ENCODE results near the gene MORN4. TPM values are rescaled to one million over a fixed set of nuclear protein-coding genes. Genes with fewer than 3 reads are reported as not detected.
"Not testable (repeated sequence)": the region's sequence is repeated elsewhere in the genome, so short reads cannot be mapped to it uniquely, and the experiment has no call there.

The MORN4 gene
- total RNA-seq, 1 experiment from 2014 or later = 14.5 TPM

DNA sequence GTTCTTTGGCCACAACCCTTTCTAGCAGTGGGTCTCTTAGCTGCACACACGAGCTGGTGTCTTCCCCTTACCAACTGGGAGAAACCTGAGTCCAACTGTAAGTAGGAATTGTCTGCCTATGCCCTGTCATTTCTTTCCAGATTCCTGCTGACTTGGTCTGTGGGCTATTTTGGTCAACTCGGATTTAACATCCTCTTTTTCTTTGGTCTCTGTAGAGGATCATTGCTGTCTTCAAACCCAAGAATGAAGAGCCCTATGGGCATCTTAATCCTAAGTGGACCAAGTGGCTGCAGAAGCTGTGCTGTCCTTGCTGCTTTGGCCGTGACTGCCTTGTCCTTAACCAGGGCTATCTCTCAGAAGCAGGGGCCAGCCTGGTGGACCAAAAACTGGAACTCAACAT is 17.4 kb upstream of the MORN4 start:
- peak overlapping the region; percentile 97 for H3K27ac Mint-ChIP-seq (ENCODE audit: low read depth, unreplicated experiment)
- H3K4me3 Mint-ChIP-seq (ENCODE audit: unreplicated experiment) = no peak overlapping the region
- POLR2A ChIA-PET = interaction anchor here (0.8 to 3.9 kb wide), 6 partner anchors 9 to 86 kb away, joined by 3 to 53 read pairs (median 4); partner anchors contain the start of genes AVPI1, PI4K2A and ZFYVE27

GRCh38 chr10:97649405-97649750 is 16.1 kb upstream of the MORN4 start:
- Mint-ChIP-seq H3K4me1 (ENCODE audit: insufficient read depth, unreplicated experiment) (peaks cover 26% of the 10 kb centered on the region), H3K4me3 (ENCODE audit: unreplicated experiment) (peak overlapping the region; percentile 11)
- POLR2A ChIA-PET = interaction anchor here (0.6 to 4.1 kb wide), 19 partner anchors 8 to 335 kb away, joined by 3 to 53 read pairs (median 5); partner anchors contain the start of genes AVPI1, MARVELD1, MORN4 and PI4K2A

More for the DNA sequence above, 17.4 kb upstream of the MORN4 start:
- no TSS peak for BruUV-seq (replicated peaks)
- intact Hi-C loops (cut with micrococcal nuclease) = no loop called here
- Mint-ChIP-seq H3K27me3 (ENCODE audit: insufficient read depth, unreplicated experiment) (no peaks in the 10 kb centered on the region), H3K36me3 (ENCODE audit: insufficient read depth, unreplicated experiment) (peaks cover 68% of the 10 kb centered on the region), H3K4me1 (ENCODE audit: insufficient read depth, unreplicated experiment) (peaks cover 26% of the 10 kb centered on the region), H3K9me3 (ENCODE audit: unreplicated experiment) (no peaks in the 10 kb centered on the region)
- no peak for TF ChIP-seq CTCF (IDR thresholded peaks at IDR 0.05; ENCODE audit: unreplicated experiment)
- DNase-seq (ENCODE audit: unreplicated experiment) = no peak
- CTCF ChIA-PET = interaction anchor here (0.8 to 1.0 kb wide), 3 partner anchors 9 to 78 kb away, joined by 3 to 5 read pairs (median 3); partner anchors contain the start of gene ANKRD2

DNA sequence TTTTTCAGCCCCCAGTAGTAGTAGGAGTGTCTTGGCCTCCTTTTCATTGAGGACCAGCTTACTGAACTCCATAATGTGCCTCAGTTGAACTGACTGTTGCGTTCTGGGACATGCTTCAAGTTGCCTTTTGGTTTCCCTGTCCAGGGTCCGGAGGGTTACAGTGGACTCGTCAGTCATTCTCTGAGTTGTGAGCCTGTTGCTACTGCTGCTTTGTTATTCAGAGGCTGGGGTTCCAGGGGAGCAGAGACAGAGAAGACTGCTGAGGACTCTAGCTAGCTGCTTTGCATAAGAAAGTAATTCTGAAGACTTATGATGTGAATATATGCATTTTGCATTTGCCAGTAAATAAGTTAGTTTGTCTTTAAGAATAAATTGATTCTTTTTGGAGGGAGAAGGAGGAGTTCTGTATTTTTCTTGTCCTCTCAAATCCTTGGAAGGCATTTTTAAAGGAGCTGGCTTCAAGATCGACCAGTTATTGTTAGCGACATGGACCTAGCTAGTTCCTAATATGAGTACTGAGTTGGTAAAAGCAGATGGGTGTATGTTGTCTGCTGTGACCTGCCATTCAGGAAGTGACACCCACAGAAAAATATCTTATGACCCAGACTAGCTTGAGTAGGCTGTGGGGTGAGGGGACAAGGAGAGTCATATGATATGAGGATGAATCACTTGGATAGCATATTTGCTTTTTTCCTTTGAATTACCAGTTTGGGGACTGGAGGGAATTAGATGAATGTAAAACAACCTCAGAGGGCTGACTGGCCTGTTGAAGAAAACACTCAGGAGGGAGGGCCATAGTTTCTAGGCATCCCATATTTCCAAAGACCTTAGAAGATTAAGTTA is 15.5 kb upstream of the MORN4 start:
- TF ChIP-seq CTCF (IDR thresholded peaks at IDR 0.05; ENCODE audit: unreplicated experiment) = no peak
- H3K9me3 Mint-ChIP-seq (ENCODE audit: unreplicated experiment) = no peaks in the 10 kb centered on the region
- ChIA-PET POLR2A (interaction anchor here (0.6 to 4.1 kb wide), 23 partner anchors 7 to 334 kb away, joined by 3 to 53 read pairs (median 5); partner anchors contain the start of genes AVPI1, MARVELD1, MORN4 and PI4K2A), CTCF (interaction anchor here (0.7 to 1.4 kb wide), 6 partner anchors 38 to 83 kb away, joined by 3 to 6 read pairs (median 4); partner anchors contain the start of genes ANKRD2 and AVPI1)
- intact Hi-C loops (cut with micrococcal nuclease) = no loop called here
- H3K27ac Mint-ChIP-seq (ENCODE audit: low read depth, unreplicated experiment) = peak overlapping the region; percentile 78
- no peaks in the 10 kb centered on the region for H3K27me3 Mint-ChIP-seq (ENCODE audit: insufficient read depth, unreplicated experiment)
- DNase-seq (ENCODE audit: unreplicated experiment) = peak; percentile 78
- H3K4me3 Mint-ChIP-seq (ENCODE audit: unreplicated experiment) = peak overlapping the region; percentile 11
- peaks cover 26% of the 10 kb centered on the region for H3K4me1 Mint-ChIP-seq (ENCODE audit: insufficient read depth, unreplicated experiment)
- peaks cover 72% of the 10 kb centered on the region for H3K36me3 Mint-ChIP-seq (ENCODE audit: insufficient read depth, unreplicated experiment)
- TSS peak; percentile 77 for BruUV-seq (replicated peaks)

More at GRCh38 chr10:97649405-97649750, 16.1 kb upstream of the MORN4 start:
- CTCF ChIA-PET = interaction anchor here (1.0 to 1.3 kb wide), 3 partner anchors 37 to 78 kb away, joined by 4 to 6 read pairs (median 4); partner anchors contain the start of genes ANKRD2 and AVPI1
- H3K9me3 Mint-ChIP-seq (ENCODE audit: unreplicated experiment); intact Hi-C loops (cut with micrococcal nuclease); DNase-seq (ENCODE audit: unreplicated experiment); H3K27me3 Mint-ChIP-seq (ENCODE audit: insufficient read depth, unreplicated experiment); BruUV-seq (replicated peaks): not testable (repeated sequence)
- Mint-ChIP-seq H3K36me3 (ENCODE audit: insufficient read depth, unreplicated experiment) (peaks cover 72% of the 10 kb centered on the region), H3K27ac (ENCODE audit: low read depth, unreplicated experiment) (peak overlapping the region; percentile 78)

- ChIA-PET CTCF (interaction anchor here (0.8 to 1.4 kb wide), 2 partner anchors 35 to 70 kb away, joined by 4 read pairs; no protein-coding TSS in a partner anchor), POLR2A (interaction anchor here (0.7 to 4.1 kb wide), 6 partner anchors 12 to 74 kb away, joined by 3 to 37 read pairs (median 4); partner anchors contain the start of genes AVPI1 and MORN4)
- Mint-ChIP-seq H3K36me3 (ENCODE audit: insufficient read depth, unreplicated experiment) (peaks cover 60% of the 10 kb centered on the region), H3K4me1 (ENCODE audit: insufficient read depth, unreplicated experiment) (peaks cover 28% of the 10 kb centered on the region), H3K27ac (ENCODE audit: low read depth, unreplicated experiment) (peak overlapping the region; percentile 32), H3K9me3 (ENCODE audit: unreplicated experiment) (no peaks in the 10 kb centered on the region), H3K4me3 (ENCODE audit: unreplicated experiment) (no peak overlapping the region), H3K27me3 (ENCODE audit: insufficient read depth, unreplicated experiment) (no peaks in the 10 kb centered on the region)
- intact Hi-C loops (cut with micrococcal nuclease) = no loop called here
- no peak for TF ChIP-seq CTCF (IDR thresholded peaks at IDR 0.05; ENCODE audit: unreplicated experiment)
- peak; percentile 49 for DNase-seq (ENCODE audit: unreplicated experiment)
- no TSS peak for BruUV-seq (replicated peaks)
These were observed 14.3 kb upstream of the MORN4 start for GRCh38 chr10:97647556-97647955.
